Measurements from ENCODE around the gene SQSTM1.

The SQSTM1 gene

GRCh38 chr5:179883163-179883562 lies 62.5 kb downstream of the SQSTM1 start:
- no peak for TF ChIP-seq ZNF274 (IDR thresholded peaks at IDR 0.05; ENCODE audit: low read depth, low read length)
- H3K4me3 ChIP-seq (ENCODE audit: low read length): no peak overlapping the region

- no peak for TF ChIP-seq ZNF274 (IDR thresholded peaks at IDR 0.05; ENCODE audit: low read depth, low read length)
- H3K4me3 ChIP-seq (ENCODE audit: low read length): no peak overlapping the region
These were observed 64.9 kb downstream of the SQSTM1 start for GRCh38 chr5:179885491-179886090.

- H3K4me3 ChIP-seq (ENCODE audit: low read length): no peak overlapping the region
- no peak for TF ChIP-seq ZNF274 (IDR thresholded peaks at IDR 0.05; ENCODE audit: low read depth, low read length)
These were observed 65.6 kb downstream of the SQSTM1 start for GRCh38 chr5:179886190-179886911.

- TF ChIP-seq ZNF274 (IDR thresholded peaks at IDR 0.05; ENCODE audit: low read depth, low read length): no peak
- no peak overlapping the region for H3K4me3 ChIP-seq (ENCODE audit: low read length)
These were observed 66.4 kb downstream of the SQSTM1 start for GRCh38 chr5:179887095-179887494.
